ENCODE measurements around the gene LITAFD.

The LITAFD gene

DNA sequence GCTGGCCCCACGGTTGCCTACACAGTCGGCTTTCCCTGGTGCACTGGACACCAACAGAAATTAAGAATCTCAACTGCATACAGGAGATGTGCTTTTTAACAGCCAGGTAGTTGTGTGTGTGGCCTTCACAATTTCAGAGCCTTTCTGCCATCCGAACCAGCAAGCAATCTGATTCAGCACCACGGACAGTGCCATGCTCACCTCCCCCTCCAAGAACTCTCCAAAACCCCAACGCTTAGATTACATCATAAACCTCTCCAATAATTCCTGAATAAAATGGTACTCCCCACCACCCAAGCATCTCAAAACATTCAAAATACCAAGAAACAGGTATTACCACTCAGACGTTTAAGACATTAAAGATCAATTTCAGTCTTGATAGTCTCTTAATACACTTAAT lies 49.7 kb downstream of the LITAFD start:
- DNase-seq: peak; percentile 74
- in situ Hi-C loops (cut with MboI; ENCODE audit: low pct_unique_long_range_greater_than_20kb, low sequenced_read_pairs): no loop called here

DNA sequence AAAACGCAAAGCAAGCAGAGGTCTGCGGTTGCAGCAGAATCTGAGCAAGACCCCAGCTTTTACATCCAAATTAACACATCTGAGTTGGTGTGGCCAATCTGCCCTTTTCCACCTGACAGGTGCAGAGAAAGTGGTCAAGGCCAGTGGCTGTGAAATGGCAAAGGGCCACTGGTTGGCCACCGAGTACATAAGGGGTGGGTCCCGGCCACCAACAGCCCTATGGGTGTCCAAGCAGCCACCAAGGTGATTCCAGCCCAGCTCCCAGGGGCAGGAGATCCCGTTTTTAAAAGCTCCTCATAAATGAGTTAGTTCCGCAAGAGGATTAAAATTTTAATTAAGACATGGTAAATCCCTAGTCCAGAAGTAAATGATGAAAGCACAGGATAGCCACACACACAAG lies 52.5 kb downstream of the LITAFD start:
- DNase-seq: no peak
- in situ Hi-C loops (cut with MboI; ENCODE audit: low pct_unique_long_range_greater_than_20kb, low sequenced_read_pairs): no loop called here

Data from KBM-7 (cell line).